Thyroid gland (tissue), 4 donors: Measurements from ENCODE around the gene PELI1. TPM values are rescaled to one million over a fixed set of nuclear protein-coding genes. Genes with fewer than 3 reads are reported as not detected.

Experiments
- DNase-seq, 2 donors: peaks; one replicate each; pipeline ENCODE4 v3.0.0-alpha.2; 2019
- H3K27ac ChIP-seq, 3 donors: fragments of 200-600 bp; sonication (generic); 1 replicate in 2 of 3; 2 replicates in 1 of 3; pipeline ENCODE4 v1.5.1; 2016 to 2019; ENCODE audit warnings: mild to moderate bottlenecking in 1 of 3, moderate library complexity in 1 of 3
- H3K27me3 ChIP-seq: fragments of 200-600 bp; sonication (generic); one replicate; pipeline ENCODE4 v1.5.1; 2019
- H3K36me3 ChIP-seq, 2 donors: fragments of 200-600 bp; sonication (generic); one replicate each; pipeline ENCODE4 v1.5.1; 2016 to 2019
- H3K4me1 ChIP-seq, 2 donors: fragments of 200-600 bp; sonication (generic); one replicate each; pipeline ENCODE4 v1.5.1; 2017 to 2019
- H3K4me3 ChIP-seq, 3 donors: fragments of 200-600 bp; sonication (generic); replicated peaks in 1 of 3; 1 replicate in 2 of 3; 2 replicates in 1 of 3; pipeline ENCODE4 v1.5.1; 2016; ENCODE audit warnings: mild to moderate bottlenecking in 1 of 3
- H3K9me3 ChIP-seq: fragments of 200-600 bp; sonication (generic); one replicate; pipeline ENCODE4 v1.5.1; 2017
- CTCF ChIP-seq, 6 experiments: fragments of 200-600 bp in 3 of 6; fragments of 450-650 bp in 3 of 6; sonication (generic) in 3 of 6; IDR thresholded peaks; one replicate each; pipeline ENCODE4 v1.5.1; 2016 to 2019; ENCODE audit warnings: antibody characterized with exemption in 6 of 6, mild to moderate bottlenecking in 2 of 6, inconsistent platforms in 1 of 6, moderate library complexity in 1 of 6
- POLR2A ChIP-seq, 2 donors: fragments of 450-650 bp; IDR thresholded peaks; one replicate each; pipeline ENCODE4 v1.6.1; 2017; ENCODE audit warnings: antibody characterized with exemption in 2 of 2, mild to moderate bottlenecking in 2 of 2, moderate library complexity in 1 of 2
- WGBS, 2 donors: methylation state at CpG; one replicate each; pipeline ENCODE4 v1.1.5; 2017; 5-methylcytosine and 5-hydroxymethylcytosine counted together
- intact Hi-C: fragments of 100-400 bp; cut with DNase I; formaldehyde crosslinking; loops from one replicate; pipeline ENCODE4 v1.15.1; 2023
- total RNA-seq, 4 donors: library from RNA; depleted of rRNA; stranded (reverse); fragments of >200 nt; gene quantifications; one replicate each; pipeline ENCODE4 v1.2.3, GENCODE V29; 2016

PELI1 gene
- total RNA-seq, 4 donors from 2014 or later = 5.2 to 17.1 (median 11.4) TPM

DNA sequence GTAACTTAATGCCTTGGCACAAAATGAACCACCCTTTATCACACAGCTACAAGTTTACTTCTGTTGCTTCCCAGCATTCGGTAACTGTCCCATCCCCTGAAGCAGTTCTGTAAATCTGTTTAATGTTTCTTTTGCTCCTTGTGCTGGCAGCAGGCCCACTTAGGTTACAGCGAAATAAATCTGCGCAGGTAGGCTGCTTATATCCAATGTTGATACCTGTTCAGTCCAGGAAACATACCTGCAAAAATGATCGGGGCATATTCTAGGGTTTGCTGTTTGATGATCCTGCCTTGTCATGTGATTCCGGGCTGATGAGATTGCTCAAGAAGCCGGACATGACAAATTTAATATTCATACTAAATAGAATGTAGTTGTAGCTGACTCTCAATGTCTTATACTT, 23.3 kb downstream of the PELI1 start:
- DNase-seq = no peak
- Histone ChIP-seq H3K27me3 (no peaks in the 10 kb centered on the region), H3K9me3 (no peaks in the 10 kb centered on the region), H3K36me3 (no peaks in the 10 kb centered on the region), H3K4me1 (no peaks in the 10 kb centered on the region), H3K27ac (no peak overlapping the region), H3K4me3 (no peak overlapping the region)
- intact Hi-C loops = no loop called here
- TF ChIP-seq POLR2A (IDR thresholded peaks at IDR 0.05) (no peak), CTCF (IDR thresholded peaks at IDR 0.05) (no peak)
- WGBS, 2 donors = 90 to 92% methylated on average over 6 of the region's 6 CpGs

DNA sequence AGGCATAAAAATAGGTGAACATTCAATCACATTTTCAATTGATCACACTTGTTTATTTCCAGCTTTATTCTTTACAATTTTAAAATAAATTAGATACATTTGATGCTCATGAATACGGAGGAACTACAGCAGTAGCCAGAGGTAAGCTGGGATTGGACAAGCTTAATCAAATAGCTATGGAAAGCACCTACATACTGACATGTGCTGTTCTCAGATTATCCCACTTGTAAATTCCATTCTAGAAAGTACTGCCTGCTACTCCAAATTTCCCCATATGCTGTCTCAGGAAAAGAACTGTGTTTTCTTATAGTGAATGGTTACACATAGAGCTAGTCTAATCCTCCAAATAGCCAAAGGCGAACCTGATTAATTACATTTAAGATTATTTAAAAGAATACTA, 24.2 kb downstream of the PELI1 start:
- TF ChIP-seq CTCF (IDR thresholded peaks at IDR 0.05) = no peak
- Histone ChIP-seq H3K4me3 (no peak overlapping the region), H3K27me3 (no peaks in the 10 kb centered on the region), H3K4me1 (no peaks in the 10 kb centered on the region), H3K36me3 (no peaks in the 10 kb centered on the region), H3K27ac (no peak overlapping the region), H3K9me3 (no peaks in the 10 kb centered on the region)
- DNase-seq = no peak
- intact Hi-C loops = no loop called here
- WGBS, 2 donors = 94 to 99% methylated on average over 2 of the region's 2 CpGs

- Histone ChIP-seq H3K36me3 (no peaks in the 10 kb centered on the region), H3K27ac (no peak overlapping the region), H3K4me1 (no peaks in the 10 kb centered on the region), H3K9me3 (no peaks in the 10 kb centered on the region), H3K4me3 (no peak overlapping the region), H3K27me3 (no peaks in the 10 kb centered on the region)
- WGBS, 2 donors = 87 to 88% methylated on average over 4 of the region's 4 CpGs
- no peak for DNase-seq
- intact Hi-C loops = no loop called here
- TF ChIP-seq POLR2A (IDR thresholded peaks at IDR 0.05) = no peak
- TF ChIP-seq CTCF (IDR thresholded peaks at IDR 0.05) = no peak
Observed at GRCh38 chr2:64119369-64119768, 24.9 kb downstream of the PELI1 start.

DNA sequence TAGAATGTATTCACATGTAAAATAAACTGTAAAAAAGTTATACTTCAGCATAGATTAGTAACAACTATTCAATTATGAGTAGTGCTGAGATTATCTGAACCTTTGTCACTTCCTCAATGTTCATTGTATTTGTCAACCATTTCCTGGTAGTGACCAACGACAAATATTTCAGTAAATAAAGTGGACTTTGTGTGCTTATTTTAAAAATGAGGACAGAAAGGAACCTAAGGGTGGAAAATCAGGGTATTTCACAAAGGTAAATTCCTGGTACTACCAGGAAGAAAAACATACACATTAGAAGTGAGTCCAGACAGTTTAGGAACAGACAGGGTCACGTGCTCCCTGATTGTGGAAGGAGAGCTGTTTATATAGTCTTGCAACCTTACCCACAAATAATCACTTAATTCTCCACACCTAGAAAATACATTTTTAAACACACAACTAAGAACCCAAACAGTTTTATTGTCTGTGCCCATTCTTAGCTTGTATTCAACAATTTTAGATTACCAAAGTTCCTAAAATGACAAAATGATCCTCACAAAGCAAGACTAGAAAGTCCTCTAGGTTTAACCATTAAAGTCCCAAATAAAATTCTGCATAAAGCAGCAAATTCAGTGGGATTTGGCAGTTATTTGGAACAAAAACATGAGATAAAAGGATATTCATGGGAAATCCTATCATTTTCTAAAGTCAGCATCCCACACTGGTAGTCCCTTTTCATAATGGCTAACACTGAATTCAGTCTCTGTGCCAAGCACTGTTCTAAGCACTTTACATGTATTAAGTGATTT, 28.2 kb downstream of the PELI1 start:
- no peaks in the 10 kb centered on the region for H3K36me3 ChIP-seq
- H3K27ac ChIP-seq = no peak overlapping the region
- H3K4me1 ChIP-seq = no peaks in the 10 kb centered on the region
- 69 to 73% methylated on average over 2 of the region's 2 CpGs for WGBS, 2 donors
- no peaks in the 10 kb centered on the region for H3K9me3 ChIP-seq
- TF ChIP-seq POLR2A (IDR thresholded peaks at IDR 0.05) (no peak), CTCF (IDR thresholded peaks at IDR 0.05) (no peak)
- no peak overlapping the region for H3K4me3 ChIP-seq
- no peaks in the 10 kb centered on the region for H3K27me3 ChIP-seq
- intact Hi-C loops = no loop called here
- no peak for DNase-seq

DNA sequence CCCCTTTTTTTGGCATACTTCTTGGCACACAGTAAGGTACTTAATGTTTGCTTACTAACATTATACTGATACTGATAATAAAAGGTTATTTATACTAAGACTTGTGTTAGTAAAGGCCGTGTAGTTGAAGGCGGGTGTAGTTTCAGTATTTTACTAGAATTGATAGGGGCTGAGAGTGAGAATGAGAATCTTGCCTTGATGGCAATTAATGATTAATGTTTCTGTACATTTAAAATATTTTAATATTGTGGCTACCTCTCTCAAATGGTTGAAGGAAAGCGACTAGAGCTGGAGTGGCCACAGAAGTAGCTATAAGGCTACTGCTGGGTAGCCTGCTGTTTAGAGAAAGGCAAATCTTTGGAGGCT, 29.3 kb downstream of the PELI1 start:
- no peaks in the 10 kb centered on the region for H3K9me3 ChIP-seq
- 95 to 98% methylated on average over 3 of the region's 3 CpGs for WGBS, 2 donors
- intact Hi-C loops = no loop called here
- TF ChIP-seq POLR2A (IDR thresholded peaks at IDR 0.05) = no peak
- TF ChIP-seq CTCF (IDR thresholded peaks at IDR 0.05) = no peak
- no peak overlapping the region for H3K27ac ChIP-seq
- no peak overlapping the region for H3K4me3 ChIP-seq
- DNase-seq = no peak
- no peaks in the 10 kb centered on the region for H3K27me3 ChIP-seq
- H3K4me1 ChIP-seq = no peaks in the 10 kb centered on the region
- H3K36me3 ChIP-seq = no peaks in the 10 kb centered on the region
